Measurements from ENCODE around the gene SELENOK. TPM values are rescaled to one million over a fixed set of nuclear protein-coding genes. Genes with fewer than 3 reads are reported as not detected.

Gene SELENOK
- total and polyA plus RNA-seq, 2 of the 13 experiments (the other 11 are each of a cell fraction or from before 2014, with no cell fraction given), result 67.0 to 81.0 TPM

DNA sequence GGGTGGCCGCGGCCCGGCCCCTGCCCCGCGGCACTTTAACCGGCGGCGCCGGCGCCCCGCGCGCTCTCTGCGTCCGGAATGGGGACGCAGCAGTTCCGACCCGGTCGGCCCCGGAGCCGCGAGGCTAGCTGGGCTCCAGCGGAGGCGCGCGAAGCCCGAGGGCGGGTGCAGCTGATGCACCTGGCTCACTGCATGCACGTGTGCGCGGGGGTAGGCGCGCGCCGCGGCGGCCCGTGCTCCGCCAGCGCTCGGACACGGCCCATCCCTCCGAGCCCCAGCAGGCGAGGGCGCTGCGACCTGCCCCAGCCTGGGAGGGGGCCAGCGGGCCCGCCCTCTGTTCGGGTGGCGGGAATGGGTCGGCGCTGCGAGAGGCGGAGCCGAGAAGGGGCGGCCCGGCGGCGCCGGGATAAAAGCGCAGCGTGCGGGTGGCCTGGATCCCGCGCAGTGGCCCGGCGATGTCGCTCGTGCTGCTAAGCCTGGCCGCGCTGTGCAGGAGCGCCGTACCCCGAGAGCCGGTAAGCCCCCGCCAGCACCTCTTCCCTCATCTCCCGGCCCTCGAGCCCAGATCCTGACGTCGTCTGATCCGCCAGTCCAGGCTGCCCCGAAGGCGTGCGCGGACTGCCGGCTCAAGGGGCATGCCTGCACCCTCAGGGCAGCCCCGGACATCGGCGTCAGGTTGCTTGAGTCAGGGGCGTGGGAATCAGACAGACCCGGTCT, 45.4 kb downstream of the SELENOK start, which contains the start of the genes CHDH and IL17RB (continued):
- TF ChIP-seq LCORL (IDR thresholded peaks at IDR 0.05) (no peak), LCORL (CRISPR knock-in tag; IDR thresholded peaks at IDR 0.05) (0 out of 2 replicates have a peak, but pooled peaks have one; percentile 32), HOXD1 (CRISPR knock-in tag; IDR thresholded peaks at IDR 0.05) (peak; percentile 84), JARID2 (CRISPR knock-in tag; IDR thresholded peaks at IDR 0.05; ENCODE audit: insufficient replicate concordance) (no peak), SKIL (CRISPR knock-in tag; IDR thresholded peaks at IDR 0.05; ENCODE audit: borderline replicate concordance) (peak; percentile 57; the same call in 1 of the 2 replicates), SAFB2 (CRISPR knock-in tag; IDR thresholded peaks at IDR 0.05; ENCODE audit: borderline replicate concordance, low read depth) (peak; percentile 63; the same call in 1 of the 2 replicates), STAG1 (CRISPR knock-in tag; IDR thresholded peaks at IDR 0.05) (no peak), PAX8 (CRISPR knock-in tag; IDR thresholded peaks at IDR 0.05; ENCODE audit: borderline replicate concordance) (no peak), RFX1 (IDR thresholded peaks at IDR 0.05) (no peak), ZC3H4 (CRISPR knock-in tag; IDR thresholded peaks at IDR 0.05; ENCODE audit: borderline replicate concordance) (no peak), ZNF138 (CRISPR knock-in tag; IDR thresholded peaks at IDR 0.05; ENCODE audit: low read depth) (peak; percentile 97), HNRNPLL (IDR thresholded peaks at IDR 0.05; ENCODE audit: low read depth, low read length, poor library complexity, severe bottlenecking) (peak; percentile 87), MZF1 (CRISPR knock-in tag; IDR thresholded peaks at IDR 0.05; ENCODE audit: borderline replicate concordance) (no peak), ZNF432 (CRISPR knock-in tag; IDR thresholded peaks at IDR 0.05; ENCODE audit: borderline replicate concordance) (peak; percentile 90; the same call in 1 of the 2 replicates), ZNF773 (CRISPR knock-in tag; IDR thresholded peaks at IDR 0.05; ENCODE audit: borderline replicate concordance) (peak; percentile 70; the same call in 1 of the 2 replicates), FOXM1 (CRISPR knock-in tag; IDR thresholded peaks at IDR 0.05) (no peak), ZBTB39 (CRISPR knock-in tag; IDR thresholded peaks at IDR 0.05) (no peak), POLR2AphosphoS5 (IDR thresholded peaks at IDR 0.05; ENCODE audit: low read depth, low read length) (peak; percentile 96), CBX5 (CRISPR knock-in tag; IDR thresholded peaks at IDR 0.05; ENCODE audit: borderline replicate concordance) (no peak), ZSCAN21 (CRISPR knock-in tag; IDR thresholded peaks at IDR 0.05; ENCODE audit: borderline replicate concordance) (peak; percentile 98), SIX1 (CRISPR knock-in tag; IDR thresholded peaks at IDR 0.05; ENCODE audit: borderline replicate concordance) (no peak), ZNF598 (CRISPR knock-in tag; IDR thresholded peaks at IDR 0.05; ENCODE audit: borderline replicate concordance) (peak; percentile 76; the same call in 1 of the 2 replicates), KLF12 (CRISPR knock-in tag; IDR thresholded peaks at IDR 0.05; ENCODE audit: borderline replicate concordance) (peak; percentile 86), SOX6 (IDR thresholded peaks at IDR 0.05) (no peak), SOX6 (CRISPR knock-in tag; IDR thresholded peaks at IDR 0.05) (peak; percentile 58; the same call in 1 of the 2 replicates), CHD2 (IDR thresholded peaks at IDR 0.05; ENCODE audit: low read depth, low read length) (no peak)
